T-helper 1 cell treated with Interleukin-12 subunit alpha and Interleukin-12 subunit beta and Interleukin-4 antibody, amounts not matched to agents 30 ng/mL and 1 ng/mL, for 36 hours (primary cell): ENCODE measurements around the gene LHFPL3. TPM values are rescaled to one million over a fixed set of nuclear protein-coding genes. Genes with fewer than 3 reads are reported as not detected.
"Not testable (repeated sequence)": the region's sequence is repeated elsewhere in the genome, so short reads cannot be mapped to it uniquely, and the experiment has no call there.

Experiments used
- intact Hi-C: fragments of 100-400 bp; cut with micrococcal nuclease; formaldehyde crosslinking; loops from one replicate; pipeline ENCODE4 v1.15.1; 2024
- total RNA-seq: library from RNA; stranded (reverse); gene quantifications from 2 replicates; pipeline ENCODE4 v1.2.3, GENCODE V29; 2022

LHFPL3 gene
- total RNA-seq, 1 donor from 2014 or later: not detected

GRCh38 chr7:104482362-104483037 is 154.1 kb downstream of the LHFPL3 start:
- intact Hi-C loops: no loop called here

GRCh38 chr7:104486931-104487330 is 158.5 kb downstream of the LHFPL3 start:
- intact Hi-C loops: no loop called here

GRCh38 chr7:104487642-104488041 is 159.2 kb downstream of the LHFPL3 start:
- intact Hi-C loops: no loop called here

- intact Hi-C loops: no loop called here
Measured at GRCh38 chr7:104497379-104497967, 169.1 kb downstream of the LHFPL3 start.

- intact Hi-C loops: no loop called here
Measured at GRCh38 chr7:104499975-104500374, 171.6 kb downstream of the LHFPL3 start.

- intact Hi-C loops: no loop called here
Measured at GRCh38 chr7:104509874-104510273, 181.5 kb downstream of the LHFPL3 start.

- intact Hi-C loops: no loop called here
Measured at GRCh38 chr7:104524853-104525252, 196.4 kb downstream of the LHFPL3 start.

- intact Hi-C loops: no loop called here
Measured at GRCh38 chr7:104528142-104528541, 199.7 kb downstream of the LHFPL3 start.

GRCh38 chr7:104529567-104529966 is 201.2 kb downstream of the LHFPL3 start:
- intact Hi-C loops: no loop called here

GRCh38 chr7:104530251-104530650 is 201.8 kb downstream of the LHFPL3 start:
- intact Hi-C loops: no loop called here

- intact Hi-C loops: no loop called here
Measured at GRCh38 chr7:104534149-104534548, 205.7 kb downstream of the LHFPL3 start.

- intact Hi-C loops: no loop called here
Measured at GRCh38 chr7:104535841-104536240, 207.4 kb downstream of the LHFPL3 start.

- intact Hi-C loops: no loop called here
Measured at GRCh38 chr7:104536956-104537355, 208.6 kb downstream of the LHFPL3 start.

GRCh38 chr7:104538152-104538551 is 209.7 kb downstream of the LHFPL3 start:
- intact Hi-C loops: no loop called here

GRCh38 chr7:104541897-104542296 is 213.5 kb downstream of the LHFPL3 start:
- intact Hi-C loops: no loop called here

- intact Hi-C loops: no loop called here
Measured at GRCh38 chr7:104548861-104549260, 220.5 kb downstream of the LHFPL3 start.

GRCh38 chr7:104550362-104550761 is 222.0 kb downstream of the LHFPL3 start:
- intact Hi-C loops: no loop called here

- intact Hi-C loops: no loop called here
Measured at GRCh38 chr7:104551226-104551625, 222.8 kb downstream of the LHFPL3 start.

- intact Hi-C loops: no loop called here
Measured at GRCh38 chr7:104552102-104552501, 223.7 kb downstream of the LHFPL3 start.

- intact Hi-C loops: no loop called here
Measured at GRCh38 chr7:104553074-104553473, 224.7 kb downstream of the LHFPL3 start.

GRCh38 chr7:104563350-104563901 is 235.0 kb downstream of the LHFPL3 start:
- intact Hi-C loops: not testable (repeated sequence)

- intact Hi-C loops: no loop called here
Measured at GRCh38 chr7:104569751-104570150, 241.3 kb downstream of the LHFPL3 start.

- intact Hi-C loops: no loop called here
Measured at GRCh38 chr7:104572554-104572953, 244.2 kb downstream of the LHFPL3 start.
